Rectal smooth muscle tissue (tissue), 1 donor: Measurements from ENCODE around the gene SEC14L1.
A peak's percentile ranks its signal among the peaks of the same experiment; 100 is the strongest.
"Not testable (repeated sequence)": the region's sequence is repeated elsewhere in the genome, so short reads cannot be mapped to it uniquely, and the experiment has no call there.

Experiments used
- H3K27ac ChIP-seq: one replicate; pipeline ENCODE4 v1.7.0; 2013; ENCODE audit warnings: low read depth, low read length, inconsistent platforms
- H3K27me3 ChIP-seq: one replicate; pipeline ENCODE4 v1.7.0; 2013; ENCODE audit warnings: low read length; ENCODE audit not compliant: control insufficient read depth, insufficient read depth
- H3K36me3 ChIP-seq: one replicate; pipeline ENCODE4 v1.7.0; 2013; ENCODE audit warnings: low read length; ENCODE audit not compliant: control insufficient read depth, insufficient read depth
- H3K4me1 ChIP-seq: one replicate; pipeline ENCODE4 v1.7.0; 2013; ENCODE audit warnings: low read length; ENCODE audit not compliant: control insufficient read depth, insufficient read depth
- H3K4me3 ChIP-seq: one replicate; pipeline ENCODE4 v1.7.0; 2013; ENCODE audit warnings: low read length
- H3K9ac ChIP-seq: one replicate; pipeline ENCODE4 v1.7.0; 2013; ENCODE audit warnings: low read length

SEC14L1 gene

DNA sequence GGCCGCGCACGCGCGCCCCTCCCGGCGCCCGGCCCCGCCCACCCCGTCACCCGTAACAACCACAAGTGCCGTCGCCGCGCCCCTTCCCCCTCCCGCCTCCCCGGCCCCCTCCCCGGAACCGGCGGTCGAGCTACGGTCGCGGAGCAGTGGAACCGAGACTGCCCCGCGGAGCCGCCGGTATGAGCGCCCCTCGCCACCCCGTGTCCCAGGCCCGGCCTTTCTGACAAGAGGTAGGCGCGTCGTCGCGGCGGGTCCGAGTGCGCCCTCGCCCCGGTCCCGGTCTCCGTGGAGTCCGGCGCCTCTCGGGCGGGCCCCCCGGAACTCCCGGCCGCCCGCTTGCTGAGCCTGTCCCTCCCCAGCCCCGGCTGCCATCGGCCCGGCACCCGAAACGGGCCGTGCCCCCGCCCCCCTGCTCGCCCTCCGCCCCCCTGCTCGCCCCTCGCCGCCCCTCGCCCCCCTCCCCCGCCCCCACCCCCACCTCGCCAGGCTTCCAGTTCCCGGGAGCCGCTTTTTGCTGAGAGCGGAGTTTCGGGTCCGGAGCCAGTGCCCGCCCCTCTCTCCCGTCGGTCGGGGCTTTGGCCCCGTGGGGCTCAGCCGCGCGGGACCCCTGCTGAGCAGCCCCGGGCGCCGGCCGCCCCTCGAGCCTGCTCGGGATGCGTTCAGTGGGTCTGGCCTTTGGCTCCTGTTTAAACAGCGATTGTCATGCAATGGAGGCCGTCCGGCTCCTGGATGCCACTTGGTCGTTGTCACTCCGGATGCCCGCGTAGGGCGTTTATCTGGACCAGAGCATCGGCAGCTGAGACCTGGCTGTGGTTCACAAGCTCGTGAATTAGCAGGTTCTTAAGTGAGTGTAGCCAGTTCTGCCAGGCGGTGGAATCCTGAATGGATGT lies at the start of gene SEC14L1:
Gene SEC14L1 (plus strand): TSS at position 92 of the 890 bp plus-strand sequence. CDS start 2,628 bp downstream, outside the sequence.
- Histone ChIP-seq H3K36me3 (peaks cover 3% of the 10 kb centered on the region), H3K9ac (peak within 1 kb of the TSS; percentile 82), H3K27me3 (no peaks in the 10 kb centered on the region), H3K4me1 (peaks cover 5% of the 10 kb centered on the region), H3K27ac (peak within 1 kb of the TSS; percentile 96), H3K4me3 (peak within 1 kb of the TSS; percentile 78)

DNA sequence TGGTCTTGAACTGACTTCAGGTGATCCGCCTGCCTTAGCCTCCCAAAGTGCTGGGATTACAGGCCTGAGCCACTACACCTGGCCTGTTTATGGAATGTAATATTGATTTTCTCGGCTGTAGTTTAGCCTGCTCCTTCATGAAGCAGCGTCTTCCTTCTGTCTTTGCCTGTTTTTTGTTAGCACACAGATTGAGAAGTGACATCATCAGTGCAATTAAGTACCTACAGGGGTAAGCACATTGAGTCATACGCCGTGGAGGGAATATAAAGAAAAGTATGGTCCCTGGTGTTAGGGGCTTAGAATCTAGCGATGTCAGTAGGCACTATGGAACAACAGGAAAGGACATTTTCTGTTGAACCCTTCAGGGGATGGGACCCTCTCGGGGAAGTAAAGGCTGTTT lies 48.7 kb upstream of the SEC14L1 start:
- no peak overlapping the region for H3K9ac ChIP-seq
- H3K36me3 ChIP-seq = peaks cover 16% of the 10 kb centered on the region
- no peak overlapping the region for H3K4me3 ChIP-seq
- H3K27ac ChIP-seq = no peak overlapping the region
- H3K4me1 ChIP-seq = peaks cover 13% of the 10 kb centered on the region
- H3K27me3 ChIP-seq = no peaks in the 10 kb centered on the region

DNA sequence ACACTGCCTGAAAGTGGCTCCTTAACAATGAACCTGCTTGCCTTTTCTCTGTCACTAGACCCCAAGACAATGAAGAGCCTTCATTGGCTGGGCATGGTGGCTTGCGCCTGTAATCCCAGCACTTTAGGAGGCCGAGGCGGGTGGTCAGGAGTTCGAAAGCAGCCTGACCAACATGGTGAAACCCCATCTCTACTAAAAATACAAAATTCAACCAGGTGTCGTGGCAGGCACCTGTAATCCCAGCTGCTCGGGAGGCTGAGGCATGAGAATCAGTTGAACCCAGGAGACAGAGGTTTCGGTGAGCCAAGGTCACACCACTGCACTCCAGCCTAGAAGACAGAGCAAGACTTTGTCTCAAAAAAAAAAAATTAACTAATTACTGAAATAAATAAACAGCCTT lies 45.3 kb upstream of the SEC14L1 start:
- Histone ChIP-seq H3K27ac (no peak overlapping the region), H3K27me3 (no peaks in the 10 kb centered on the region), H3K36me3 (peaks cover 16% of the 10 kb centered on the region), H3K9ac (no peak overlapping the region), H3K4me3 (no peak overlapping the region), H3K4me1 (peaks cover 17% of the 10 kb centered on the region)

DNA sequence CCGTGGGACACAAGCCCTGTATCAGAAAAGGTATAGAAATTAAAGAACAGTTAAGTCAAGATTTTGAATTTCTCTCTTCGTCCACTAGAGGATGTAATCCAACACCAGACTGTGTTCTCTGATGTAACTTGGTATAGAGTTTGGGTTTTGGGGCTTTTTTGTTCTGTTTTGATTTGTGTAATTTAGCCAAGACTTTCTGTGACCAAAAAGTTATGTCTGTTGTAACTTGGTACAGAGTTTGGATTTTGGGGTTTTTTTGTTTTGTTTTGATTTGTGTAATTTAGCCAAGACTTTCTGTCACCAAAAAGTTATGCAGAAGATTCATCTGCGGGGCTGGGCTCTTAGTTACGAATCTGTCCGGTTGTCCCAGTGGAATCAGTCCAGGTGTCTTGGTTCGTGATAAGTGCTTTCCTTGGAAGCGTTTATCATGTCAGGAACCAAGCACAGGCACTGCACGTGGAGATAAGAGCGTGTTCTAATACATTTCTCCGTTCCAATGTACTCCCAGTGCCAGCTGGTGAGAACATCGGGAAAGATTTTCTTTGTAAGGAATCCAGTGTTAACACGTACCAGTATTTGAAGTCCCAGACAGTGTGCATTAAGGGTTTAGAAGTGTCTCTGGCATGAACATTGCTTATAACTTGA lies 44.1 kb upstream of the SEC14L1 start:
- Histone ChIP-seq H3K4me3 (no peak overlapping the region), H3K27ac (peak overlapping the region; percentile 40), H3K27me3 (no peaks in the 10 kb centered on the region), H3K36me3 (peaks cover 16% of the 10 kb centered on the region), H3K9ac (no peak overlapping the region), H3K4me1 (peaks cover 17% of the 10 kb centered on the region)

DNA sequence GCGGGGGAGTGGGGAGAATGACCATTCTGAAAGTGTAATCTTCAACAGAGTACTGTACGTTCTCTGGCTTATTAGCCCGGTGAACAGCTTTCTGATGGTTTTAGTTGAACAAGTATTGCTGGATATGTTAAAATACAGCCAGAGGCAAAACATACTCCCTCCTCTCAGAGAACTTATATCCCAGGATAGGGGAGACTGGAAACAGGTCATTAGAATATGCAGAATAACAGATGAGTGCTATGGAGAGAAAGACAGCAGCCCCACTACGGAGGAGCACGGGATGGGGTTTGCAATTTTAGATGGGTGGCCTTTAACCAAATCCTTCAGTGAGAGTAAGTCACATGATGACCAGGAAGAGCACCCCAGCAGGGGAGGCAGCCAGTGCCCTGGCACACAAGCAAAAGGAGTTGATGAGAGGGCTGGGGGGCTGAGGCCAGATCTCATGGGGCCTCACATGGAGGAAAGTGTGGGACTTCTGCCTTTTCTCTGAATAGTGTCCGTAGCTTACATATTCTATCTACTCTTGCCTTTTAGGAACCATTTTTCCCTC lies 43.1 kb upstream of the SEC14L1 start:
- H3K9ac ChIP-seq = no peak overlapping the region

DNA sequence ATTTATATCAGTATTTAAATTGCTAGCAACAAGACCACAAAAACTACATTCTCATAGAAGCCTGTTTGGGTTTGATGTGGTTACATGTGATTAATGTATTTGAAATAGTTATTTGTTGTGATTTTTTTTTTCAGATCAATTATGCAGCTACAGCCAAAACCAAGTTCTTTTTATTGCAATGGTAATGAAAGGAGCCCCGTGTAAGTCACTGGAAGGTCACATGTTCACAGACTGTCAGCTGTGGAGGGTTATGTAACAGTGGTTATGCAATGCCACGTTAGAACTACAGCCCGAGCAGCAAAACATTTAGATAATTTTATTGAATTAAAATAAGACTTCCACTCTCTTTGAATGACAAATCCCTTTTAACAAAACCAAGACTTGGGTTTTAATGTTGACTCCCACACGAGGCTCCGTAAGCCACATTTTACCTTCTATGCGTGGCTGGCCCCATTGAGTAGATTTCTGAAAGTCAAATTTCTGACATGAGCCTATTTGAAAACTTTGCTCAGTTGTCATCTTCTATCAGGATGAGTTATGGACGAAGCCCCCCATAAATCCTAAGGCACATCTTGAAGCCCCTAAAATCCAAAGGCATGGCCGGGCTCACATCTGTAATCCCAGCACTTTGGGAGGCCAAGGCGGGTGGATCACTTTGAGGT lies 41.8 kb upstream of the SEC14L1 start:
- H3K36me3 ChIP-seq = peaks cover 4% of the 10 kb centered on the region
- H3K27ac ChIP-seq = peak overlapping the region; percentile 86
- H3K4me1 ChIP-seq = peaks cover 17% of the 10 kb centered on the region
- no peak overlapping the region for H3K4me3 ChIP-seq
- no peaks in the 10 kb centered on the region for H3K27me3 ChIP-seq
- no peak overlapping the region for H3K9ac ChIP-seq

More for the DNA sequence above, 43.1 kb upstream of the SEC14L1 start:
- peak overlapping the region; percentile 30 for H3K27ac ChIP-seq
- H3K36me3 ChIP-seq = peaks cover 12% of the 10 kb centered on the region
- H3K4me1 ChIP-seq = peaks cover 17% of the 10 kb centered on the region
- H3K27me3 ChIP-seq = no peaks in the 10 kb centered on the region
- H3K4me3 ChIP-seq = no peak overlapping the region

DNA sequence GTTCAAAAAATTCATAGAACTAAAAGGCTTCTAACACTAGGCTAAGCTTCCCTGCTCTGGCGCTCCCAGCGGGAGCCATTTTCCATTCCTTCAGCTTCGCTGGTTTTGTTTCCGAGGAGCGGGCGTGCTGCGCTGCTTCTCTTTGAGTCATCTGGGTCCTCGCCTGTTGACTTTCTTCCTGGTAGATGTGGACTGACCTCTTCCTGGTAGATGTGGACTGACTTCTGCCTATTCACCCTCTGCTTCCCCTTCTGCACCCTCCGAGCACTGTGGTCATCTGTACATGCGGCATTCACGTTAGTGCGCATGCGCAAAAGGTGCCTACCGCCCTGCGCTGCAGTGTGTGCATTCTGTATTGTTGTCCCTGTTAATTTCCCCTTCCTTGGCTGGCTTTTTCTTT lies 40.8 kb upstream of the SEC14L1 start:
- H3K27ac ChIP-seq = peak overlapping the region; percentile 86
- no peaks in the 10 kb centered on the region for H3K27me3 ChIP-seq
- peaks cover 17% of the 10 kb centered on the region for H3K4me1 ChIP-seq
- no peak overlapping the region for H3K9ac ChIP-seq
- no peak overlapping the region for H3K4me3 ChIP-seq
- peaks cover 4% of the 10 kb centered on the region for H3K36me3 ChIP-seq

DNA sequence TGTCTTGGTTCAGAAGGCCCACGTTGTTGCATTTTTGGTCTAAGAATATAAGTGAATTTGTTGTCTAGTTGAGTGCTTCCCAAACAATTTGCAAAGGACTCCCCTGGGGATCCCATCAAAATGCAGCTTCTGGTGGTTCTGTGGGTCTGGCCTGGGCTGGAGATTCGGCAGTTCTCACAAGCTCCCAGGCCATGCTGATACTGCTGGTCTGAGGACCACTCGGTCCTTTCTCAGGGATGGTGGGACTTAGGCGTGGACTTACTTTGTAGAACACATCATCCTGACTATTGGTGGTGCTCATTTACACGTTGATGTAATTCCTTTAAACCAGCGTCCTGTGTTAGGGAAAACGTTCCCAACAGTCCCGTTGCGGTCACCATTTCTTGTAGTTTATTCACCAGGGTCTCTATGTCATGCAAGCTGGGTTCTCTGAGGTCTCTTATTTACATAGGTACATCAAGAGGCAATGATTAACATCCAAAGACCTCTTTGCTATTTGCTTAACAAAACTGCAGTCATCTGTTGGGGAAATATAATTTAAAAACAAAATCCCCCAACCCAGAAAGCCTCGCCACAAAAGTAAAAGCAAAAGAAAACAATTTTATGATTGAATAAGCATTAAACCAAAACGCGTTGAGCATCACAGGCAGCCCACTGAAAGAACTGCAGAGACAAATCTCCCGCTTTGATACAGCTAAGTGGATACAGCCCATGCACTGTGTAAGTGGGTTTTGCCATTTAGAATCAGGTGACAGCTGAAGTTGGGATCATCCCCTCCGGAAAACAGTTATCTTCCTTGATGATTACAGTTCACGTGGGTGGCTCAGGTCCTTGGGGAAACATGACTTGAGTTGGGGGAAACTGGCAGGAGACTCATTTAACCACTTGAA lies 39.0 kb upstream of the SEC14L1 start:
- peaks cover 16% of the 10 kb centered on the region for H3K4me1 ChIP-seq
- no peaks in the 10 kb centered on the region for H3K36me3 ChIP-seq
- H3K4me3 ChIP-seq = no peak overlapping the region
- H3K27ac ChIP-seq = no peak overlapping the region
- H3K27me3 ChIP-seq = no peaks in the 10 kb centered on the region
- no peak overlapping the region for H3K9ac ChIP-seq

DNA sequence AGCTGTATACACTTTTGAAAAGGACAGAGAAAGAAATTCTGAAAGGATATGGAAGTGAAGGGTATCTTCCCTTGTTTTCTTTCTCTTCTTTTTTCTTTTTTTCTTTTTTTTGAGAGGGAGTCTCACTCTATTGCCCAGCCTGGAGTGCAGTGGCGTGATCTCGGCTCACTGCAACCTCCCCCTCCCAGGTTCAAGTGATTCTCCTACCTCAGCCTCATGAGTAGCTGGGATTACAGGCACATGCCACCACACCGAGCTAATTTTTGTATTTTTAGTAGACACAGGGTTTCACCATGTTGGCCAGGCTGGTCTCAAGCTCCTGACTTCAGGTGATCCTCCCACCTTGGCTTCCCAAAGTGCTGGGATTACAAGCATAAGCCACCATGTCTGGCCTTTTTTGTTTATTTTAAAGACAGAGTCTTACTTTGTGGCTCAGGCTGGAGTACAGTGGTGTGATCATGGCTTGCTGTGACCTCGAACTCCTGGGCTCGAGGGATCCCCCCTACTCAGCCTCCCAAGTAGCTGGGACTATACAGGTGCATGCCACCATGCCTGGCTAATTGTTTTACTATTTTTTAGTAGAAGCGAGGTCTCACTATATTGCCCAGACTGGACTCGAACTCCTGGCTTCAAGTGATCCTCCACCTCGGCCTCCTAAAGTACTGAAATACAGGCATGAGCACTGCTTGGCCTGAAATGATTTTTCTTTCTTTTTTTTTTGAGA lies 38.2 kb upstream of the SEC14L1 start:
- peaks cover 14% of the 10 kb centered on the region for H3K4me1 ChIP-seq
- H3K9ac ChIP-seq, H3K36me3 ChIP-seq: not testable (repeated sequence)

DNA sequence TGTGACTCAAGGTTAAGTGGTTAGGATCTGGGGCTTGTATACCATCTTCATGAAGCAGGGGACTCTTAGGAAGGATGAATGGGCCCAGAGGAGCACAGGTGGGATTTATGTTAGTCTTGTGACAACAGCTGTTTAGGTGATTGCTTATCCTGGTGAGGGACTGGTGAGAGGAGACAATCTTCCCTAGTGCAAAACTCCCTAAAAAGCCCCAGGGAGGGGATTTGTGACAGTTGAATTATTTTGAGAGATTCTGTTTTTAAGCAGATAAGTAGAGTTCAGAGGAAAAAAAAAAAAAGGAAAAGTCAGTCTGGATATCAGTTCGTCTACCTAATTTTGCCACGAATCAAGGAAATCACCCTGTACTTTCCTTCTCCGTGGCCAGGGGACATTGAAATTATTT lies 35.1 kb upstream of the SEC14L1 start:
- no peaks in the 10 kb centered on the region for H3K36me3 ChIP-seq

More for the DNA sequence above, 38.2 kb upstream of the SEC14L1 start:
- H3K4me3 ChIP-seq, H3K27me3 ChIP-seq, H3K27ac ChIP-seq: not testable (repeated sequence)

DNA sequence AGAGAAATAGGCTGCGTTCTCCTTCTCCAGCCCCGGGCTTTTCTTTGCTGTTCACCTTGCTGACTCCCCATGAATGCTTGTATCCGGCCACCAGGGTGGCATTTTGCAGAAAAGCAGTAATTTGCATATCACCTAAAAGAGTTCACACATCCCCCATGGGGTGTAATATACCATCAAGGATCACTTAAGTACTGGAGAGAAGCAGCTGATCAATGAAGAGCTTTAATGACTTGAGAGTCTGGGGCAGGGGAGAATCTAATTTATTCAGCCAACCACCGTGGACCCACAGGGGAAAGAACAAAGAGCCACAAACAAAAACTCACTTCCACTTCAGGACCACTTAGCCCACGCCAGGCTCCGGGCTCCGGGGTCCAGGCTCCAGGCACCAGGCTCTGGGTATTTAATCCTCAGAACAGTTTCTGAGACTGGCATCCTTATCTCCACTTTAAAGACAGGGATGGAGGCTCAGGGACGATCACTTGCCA lies 33.9 kb upstream of the SEC14L1 start:
- H3K4me1 ChIP-seq = peaks cover 4% of the 10 kb centered on the region
- no peak overlapping the region for H3K27ac ChIP-seq
- no peaks in the 10 kb centered on the region for H3K36me3 ChIP-seq
- no peaks in the 10 kb centered on the region for H3K27me3 ChIP-seq
- H3K9ac ChIP-seq = no peak overlapping the region
- H3K4me3 ChIP-seq = no peak overlapping the region

More for the DNA sequence above, 35.1 kb upstream of the SEC14L1 start:
- Histone ChIP-seq H3K4me1 (peaks cover 4% of the 10 kb centered on the region), H3K27me3 (no peaks in the 10 kb centered on the region), H3K9ac (no peak overlapping the region), H3K4me3 (no peak overlapping the region), H3K27ac (no peak overlapping the region)
